SU-DHL-6 (cell line): ENCODE results near the gene CORO6.

Experiments used
- EZH2phosphoT487 ChIP-seq: fragments of 200-600 bp; sonication (generic), shearing (Covaris generic); conservative IDR thresholded peaks from 2 replicates; pipeline ENCODE4 v1.6.1; 2018; ENCODE audit warnings: mild to moderate bottlenecking, antibody characterized with exemption, low read length, moderate library complexity, mixed read lengths
- TF ChIP-seq, protein P1 (sequence below): fragments of 200-600 bp; sonication (generic); IDR thresholded peaks from one replicate; pipeline ENCODE4 v1.5.1; 2017; ENCODE audit warnings: antibody characterized with exemption, mild to moderate bottlenecking, low read length, moderate library complexity; ENCODE audit not compliant: insufficient read depth, poor library complexity, severe bottlenecking

DNA sequence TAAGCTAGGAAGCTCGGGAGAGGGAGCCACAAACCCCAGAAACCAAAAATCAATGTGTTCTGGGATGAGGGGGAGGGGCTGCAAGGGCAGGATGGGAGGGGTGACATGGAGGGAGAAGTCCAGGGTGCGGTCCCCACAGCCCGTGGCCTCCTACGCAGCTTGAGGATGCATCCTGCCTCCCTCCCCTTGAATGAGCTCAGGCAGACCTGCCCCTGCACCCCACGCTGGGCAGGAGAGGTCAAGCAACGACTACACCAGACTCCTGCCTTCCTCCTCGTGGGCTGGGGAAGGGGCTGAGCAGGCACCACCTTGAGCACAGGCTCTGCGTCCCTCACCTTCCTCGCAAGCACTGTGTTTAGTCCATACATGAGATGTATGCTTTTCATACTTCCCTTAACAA, 25.9 kb downstream of the CORO6 start:
- TF ChIP-seq, protein P1, sequence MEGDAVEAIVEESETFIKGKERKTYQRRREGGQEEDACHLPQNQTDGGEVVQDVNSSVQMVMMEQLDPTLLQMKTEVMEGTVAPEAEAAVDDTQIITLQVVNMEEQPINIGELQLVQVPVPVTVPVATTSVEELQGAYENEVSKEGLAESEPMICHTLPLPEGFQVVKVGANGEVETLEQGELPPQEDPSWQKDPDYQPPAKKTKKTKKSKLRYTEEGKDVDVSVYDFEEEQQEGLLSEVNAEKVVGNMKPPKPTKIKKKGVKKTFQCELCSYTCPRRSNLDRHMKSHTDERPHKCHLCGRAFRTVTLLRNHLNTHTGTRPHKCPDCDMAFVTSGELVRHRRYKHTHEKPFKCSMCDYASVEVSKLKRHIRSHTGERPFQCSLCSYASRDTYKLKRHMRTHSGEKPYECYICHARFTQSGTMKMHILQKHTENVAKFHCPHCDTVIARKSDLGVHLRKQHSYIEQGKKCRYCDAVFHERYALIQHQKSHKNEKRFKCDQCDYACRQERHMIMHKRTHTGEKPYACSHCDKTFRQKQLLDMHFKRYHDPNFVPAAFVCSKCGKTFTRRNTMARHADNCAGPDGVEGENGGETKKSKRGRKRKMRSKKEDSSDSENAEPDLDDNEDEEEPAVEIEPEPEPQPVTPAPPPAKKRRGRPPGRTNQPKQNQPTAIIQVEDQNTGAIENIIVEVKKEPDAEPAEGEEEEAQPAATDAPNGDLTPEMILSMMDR = no peak
- no peak for TF ChIP-seq EZH2phosphoT487
